ENCODE data around the gene DENND2A. TPM values are rescaled to one million over a fixed set of nuclear protein-coding genes. Genes with fewer than 3 reads are reported as not detected.
"Not testable (repeated sequence)": the region's sequence is repeated elsewhere in the genome, so short reads cannot be mapped to it uniquely, and the experiment has no call there.

The DENND2A gene
- polyA plus RNA-seq, 1 donor from 2014 or later, result not detected

DNA sequence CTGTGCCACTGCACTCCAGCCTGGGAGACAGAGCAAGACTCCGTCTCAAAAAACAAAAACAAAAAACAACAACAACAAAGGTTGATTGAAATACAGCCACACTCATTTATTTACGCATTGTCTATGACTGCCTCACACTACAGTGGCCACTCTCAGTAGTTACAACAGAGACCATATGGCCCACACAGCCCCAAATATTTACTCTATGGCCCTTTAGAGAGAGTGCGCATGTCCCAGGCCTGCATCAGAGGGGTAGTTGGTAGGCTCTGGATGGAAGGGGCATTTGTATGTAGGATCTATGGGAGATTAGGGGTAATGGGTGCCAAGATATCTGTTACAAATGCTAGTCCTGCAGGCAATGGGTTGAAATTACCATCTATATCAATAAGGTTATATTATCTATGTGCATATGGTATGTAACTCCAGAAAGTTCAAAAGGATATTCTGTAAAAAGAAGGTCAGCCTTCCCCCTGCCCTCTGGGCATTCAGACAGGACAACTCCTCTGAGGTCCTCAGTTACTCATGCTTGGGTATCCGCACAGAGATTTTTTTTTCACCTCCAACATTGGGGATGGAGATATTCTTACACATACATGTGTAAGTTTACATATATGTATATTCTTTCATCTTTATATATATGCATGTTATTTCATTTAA is 56.3 kb downstream of the DENND2A start:
- H3K4me3 Mint-ChIP-seq, result no peak overlapping the region
- no peaks in the 10 kb centered on the region for H3K4me1 Mint-ChIP-seq
- H3K27ac Mint-ChIP-seq, result no peak overlapping the region
- H3K36me3 Mint-ChIP-seq, result no peaks in the 10 kb centered on the region
- H3K9me3 Mint-ChIP-seq, result no peaks in the 10 kb centered on the region
- H3K27me3 Mint-ChIP-seq, result no peaks in the 10 kb centered on the region

DNA sequence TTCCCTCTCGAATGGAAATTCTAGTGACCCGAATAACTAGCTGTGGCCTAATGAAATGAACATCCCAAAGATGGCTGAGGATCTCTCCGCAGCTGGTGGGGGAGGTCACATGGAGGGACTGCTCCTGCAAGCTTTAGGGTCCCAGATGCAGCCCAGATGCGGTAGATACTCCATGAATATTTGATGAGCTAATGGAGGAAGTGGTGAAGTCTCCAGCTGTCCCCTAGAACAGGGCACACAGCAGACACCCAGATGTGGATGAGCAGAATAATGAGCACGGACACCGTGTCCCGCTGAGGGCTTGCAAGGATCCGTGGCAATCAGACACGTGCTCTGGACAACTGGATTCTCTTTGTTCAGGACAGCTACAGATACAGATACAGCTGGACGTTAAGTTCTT is 59.2 kb downstream of the DENND2A start:
- Mint-ChIP-seq H3K27ac (no peak overlapping the region), H3K9me3 (no peaks in the 10 kb centered on the region), H3K4me1 (no peaks in the 10 kb centered on the region), H3K27me3 (no peaks in the 10 kb centered on the region), H3K36me3 (no peaks in the 10 kb centered on the region), H3K4me3 (no peak overlapping the region)

- Mint-ChIP-seq H3K4me3 (no peak overlapping the region), H3K27ac (no peak overlapping the region), H3K9me3 (no peaks in the 10 kb centered on the region), H3K4me1 (no peaks in the 10 kb centered on the region), H3K36me3 (no peaks in the 10 kb centered on the region), H3K27me3 (peaks cover 2% of the 10 kb centered on the region)
Measured at GRCh38 chr7:140577651-140578050, 63.0 kb downstream of the DENND2A start.

GRCh38 chr7:140576589-140576988 is 64.0 kb downstream of the DENND2A start:
- Mint-ChIP-seq H3K27ac (no peak overlapping the region), H3K27me3 (peaks cover 2% of the 10 kb centered on the region), H3K36me3 (no peaks in the 10 kb centered on the region), H3K4me1 (no peaks in the 10 kb centered on the region), H3K9me3 (no peaks in the 10 kb centered on the region), H3K4me3 (no peak overlapping the region)

DNA sequence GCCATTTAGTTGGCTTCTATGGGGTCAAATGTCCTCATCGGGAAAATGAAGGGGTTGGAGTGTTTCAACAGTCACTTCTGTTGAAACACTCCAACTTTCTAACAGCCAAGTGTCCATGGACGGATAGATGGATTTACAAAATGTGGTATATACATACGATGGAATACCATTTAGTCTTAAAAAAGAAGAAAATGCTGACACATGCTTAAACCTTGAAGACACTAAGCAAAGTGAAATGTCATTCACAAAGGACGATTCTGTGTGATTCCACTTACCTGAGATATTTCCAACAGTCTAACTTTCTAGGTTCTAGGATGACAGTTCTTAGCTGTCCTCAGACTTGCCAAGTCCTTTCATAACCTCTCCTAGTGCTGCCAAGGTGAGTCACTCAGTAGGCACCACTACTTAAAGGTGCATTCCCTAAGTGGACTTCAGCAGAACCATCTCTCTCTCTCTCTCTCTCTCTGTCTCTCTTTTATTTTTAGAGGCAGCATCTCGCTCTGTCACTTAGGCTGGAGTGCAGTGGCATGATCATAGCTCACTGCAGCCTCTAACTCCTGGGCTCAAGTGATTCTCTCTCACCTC is 69.0 kb downstream of the DENND2A start:
- Mint-ChIP-seq H3K4me1 (no peaks in the 10 kb centered on the region), H3K27me3 (peaks cover 2% of the 10 kb centered on the region), H3K9me3 (peaks cover 0 to 2% (median 0%) of the 10 kb centered on the region in 3 donors), H3K4me3 (no peak overlapping the region), H3K27ac (no peak overlapping the region), H3K36me3 (no peaks in the 10 kb centered on the region)

- H3K27me3 Mint-ChIP-seq, result peaks cover 2% of the 10 kb centered on the region
- H3K36me3 Mint-ChIP-seq, result no peaks in the 10 kb centered on the region
- H3K9me3 Mint-ChIP-seq, result peaks cover 0 to 3% (median 2%) of the 10 kb centered on the region in 3 donors
- no peaks in the 10 kb centered on the region for H3K4me1 Mint-ChIP-seq
- H3K27ac Mint-ChIP-seq, result no peak overlapping the region
- H3K4me3 Mint-ChIP-seq, result no peak overlapping the region
Measured at GRCh38 chr7:140570120-140570519, 70.5 kb downstream of the DENND2A start.

DNA sequence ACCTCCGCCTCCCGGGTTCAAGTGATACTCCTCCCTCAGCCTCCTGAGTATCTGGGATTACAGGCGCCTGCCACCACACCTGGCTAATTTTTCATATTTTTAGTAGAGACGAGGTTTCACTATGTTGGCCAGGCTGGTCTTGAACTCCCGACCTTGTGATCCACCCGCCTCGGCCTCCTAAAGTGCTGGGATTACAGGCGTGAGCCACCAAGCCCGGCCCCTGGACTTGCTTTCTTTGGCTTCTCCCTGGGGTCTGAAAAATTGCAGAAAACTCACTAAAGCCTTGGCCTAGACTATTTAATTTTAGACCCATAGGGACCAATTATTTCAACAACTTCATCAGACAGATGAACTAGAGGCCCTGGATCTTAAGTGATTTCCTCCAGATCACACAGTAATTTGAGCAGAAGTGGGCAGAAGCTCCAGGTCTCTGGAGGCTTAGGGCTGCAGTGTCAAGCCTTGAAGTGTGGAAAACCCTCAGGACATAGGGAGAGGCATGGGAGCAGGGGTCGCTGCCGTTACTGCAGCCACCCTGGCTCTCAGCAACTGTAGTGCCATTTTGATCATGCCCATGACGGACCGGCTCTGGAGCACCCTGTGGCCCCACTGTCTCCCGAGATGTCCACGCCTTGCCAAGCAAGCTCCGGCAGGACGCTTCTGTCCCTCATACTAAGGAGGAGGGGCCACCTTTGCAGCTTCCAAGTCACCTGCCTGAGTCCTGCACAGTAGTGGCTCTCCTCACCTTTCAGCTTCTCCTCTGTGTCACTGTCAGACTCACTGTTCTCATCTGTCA is 72.4 kb downstream of the DENND2A start:
- H3K9me3 Mint-ChIP-seq, result peaks cover 0 to 3% (median 2%) of the 10 kb centered on the region in 3 donors
- no peak overlapping the region for H3K4me3 Mint-ChIP-seq
- no peaks in the 10 kb centered on the region for H3K36me3 Mint-ChIP-seq
- H3K4me1 Mint-ChIP-seq, result peaks cover 0 to 1% (median 0%) of the 10 kb centered on the region in 3 donors
- no peak overlapping the region for H3K27ac Mint-ChIP-seq
- H3K27me3 Mint-ChIP-seq, result peaks cover under 1% of the 10 kb centered on the region

DNA sequence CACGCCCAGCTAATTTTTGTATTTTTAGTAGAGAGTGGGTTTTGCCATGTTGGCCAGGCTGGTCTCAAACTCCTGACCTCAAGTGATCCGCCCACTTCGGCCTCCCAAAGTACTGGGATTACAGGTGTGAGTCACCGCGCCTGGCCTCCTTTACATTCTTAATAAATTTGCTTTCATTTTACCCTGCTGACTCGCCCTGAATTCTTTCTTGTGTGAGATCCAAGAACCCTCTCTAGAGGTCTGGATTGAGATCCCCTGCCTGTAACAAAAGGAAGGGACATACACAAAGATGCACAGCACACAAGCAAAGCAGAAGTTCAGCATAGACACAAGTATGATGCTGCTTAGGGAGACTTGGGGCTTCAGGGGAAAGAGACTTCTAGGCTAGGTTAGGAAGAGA is 74.4 kb downstream of the DENND2A start:
- H3K36me3 Mint-ChIP-seq, H3K4me3 Mint-ChIP-seq, H3K9me3 Mint-ChIP-seq, H3K4me1 Mint-ChIP-seq, H3K27me3 Mint-ChIP-seq, H3K27ac Mint-ChIP-seq: not testable (repeated sequence)

- H3K27ac Mint-ChIP-seq, H3K4me1 Mint-ChIP-seq, H3K36me3 Mint-ChIP-seq, H3K27me3 Mint-ChIP-seq, H3K4me3 Mint-ChIP-seq, H3K9me3 Mint-ChIP-seq: not testable (repeated sequence)
Measured at GRCh38 chr7:140565761-140566160, 74.9 kb downstream of the DENND2A start.

GRCh38 chr7:140564643-140565042 is 76.0 kb downstream of the DENND2A start:
- Mint-ChIP-seq H3K27me3 (no peaks in the 10 kb centered on the region), H3K36me3 (no peaks in the 10 kb centered on the region), H3K27ac (no peak overlapping the region), H3K4me1 (peaks cover 0 to 1% (median 0%) of the 10 kb centered on the region in 3 donors), H3K4me3 (no peak overlapping the region), H3K9me3 (peaks cover 0 to 3% (median 0%) of the 10 kb centered on the region in 3 donors)

GRCh38 chr7:140562926-140563481 is 77.6 kb downstream of the DENND2A start:
- Mint-ChIP-seq H3K4me3 (peak overlapping the region in 1 of 4 donors; percentile 60), H3K4me1 (peaks cover 0 to 1% (median 0%) of the 10 kb centered on the region in 3 donors), H3K27me3 (peaks cover 1% of the 10 kb centered on the region), H3K36me3 (no peaks in the 10 kb centered on the region), H3K27ac (no peak overlapping the region), H3K9me3 (peaks cover 0 to 3% (median 0%) of the 10 kb centered on the region in 3 donors)

- Mint-ChIP-seq H3K9me3 (no peaks in the 10 kb centered on the region), H3K27me3 (peaks cover 1% of the 10 kb centered on the region), H3K4me3 (no peak overlapping the region), H3K36me3 (no peaks in the 10 kb centered on the region), H3K27ac (no peak overlapping the region), H3K4me1 (peaks cover 0 to 1% (median 0%) of the 10 kb centered on the region in 3 donors)
Measured at GRCh38 chr7:140559410-140559809, 81.2 kb downstream of the DENND2A start.

DNA sequence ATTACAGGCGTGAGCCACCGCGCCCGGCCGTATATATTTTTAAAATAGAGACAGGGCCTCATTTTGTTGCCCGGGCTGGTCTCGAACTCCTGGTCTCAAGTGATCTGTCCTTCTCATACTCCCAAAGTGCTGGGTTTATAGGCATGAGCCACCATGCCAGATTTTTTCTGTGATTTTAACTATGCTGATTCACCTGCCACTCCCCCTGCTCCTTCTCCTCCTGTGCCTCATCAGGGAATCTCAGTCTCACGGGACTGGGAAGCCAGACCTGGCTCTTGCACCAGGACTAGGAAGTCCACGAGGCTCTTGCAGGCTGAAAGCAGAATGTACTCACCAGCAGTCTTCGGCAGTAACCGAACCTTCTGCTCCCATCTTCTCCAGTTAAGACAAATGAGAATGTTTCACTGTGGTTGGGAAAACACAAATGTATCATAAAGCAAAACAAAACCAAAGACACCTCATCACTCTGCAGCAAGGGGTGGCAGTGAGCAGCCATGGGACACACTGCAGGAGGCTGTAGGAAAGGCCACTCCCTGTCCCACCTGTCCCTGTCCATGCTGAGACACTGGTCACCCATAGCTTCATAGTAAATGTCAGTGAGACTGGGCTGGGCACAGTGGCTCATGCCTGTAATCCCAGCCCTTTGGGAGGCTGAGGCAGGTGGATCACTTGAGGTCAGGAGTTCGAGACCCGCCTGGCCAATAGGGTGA is 82.6 kb downstream of the DENND2A start:
- peaks cover 1% of the 10 kb centered on the region for H3K27me3 Mint-ChIP-seq
- no peaks in the 10 kb centered on the region for H3K4me1 Mint-ChIP-seq
- no peaks in the 10 kb centered on the region for H3K36me3 Mint-ChIP-seq
- H3K4me3 Mint-ChIP-seq, result no peak overlapping the region
- no peaks in the 10 kb centered on the region for H3K9me3 Mint-ChIP-seq
- no peak overlapping the region for H3K27ac Mint-ChIP-seq

GRCh38 chr7:140557069-140557468 is 83.5 kb downstream of the DENND2A start:
- Mint-ChIP-seq H3K36me3 (no peaks in the 10 kb centered on the region), H3K4me3 (no peak overlapping the region), H3K27ac (no peak overlapping the region), H3K27me3 (peaks cover 1% of the 10 kb centered on the region), H3K9me3 (no peaks in the 10 kb centered on the region), H3K4me1 (no peaks in the 10 kb centered on the region)

- H3K27me3 Mint-ChIP-seq, H3K4me3 Mint-ChIP-seq, H3K36me3 Mint-ChIP-seq, H3K4me1 Mint-ChIP-seq, H3K9me3 Mint-ChIP-seq, H3K27ac Mint-ChIP-seq: not testable (repeated sequence)
Measured at GRCh38 chr7:140553236-140553635, 87.4 kb downstream of the DENND2A start.

Measured in IgD-negative memory B cell (primary cell).